ENCODE results near the gene DNM3. TPM values are rescaled to one million over a fixed set of nuclear protein-coding genes. Genes with fewer than 3 reads are reported as not detected.

The DNM3 gene
- total RNA-seq, 1 experiment from 2014 or later = 0.71 TPM

DNA sequence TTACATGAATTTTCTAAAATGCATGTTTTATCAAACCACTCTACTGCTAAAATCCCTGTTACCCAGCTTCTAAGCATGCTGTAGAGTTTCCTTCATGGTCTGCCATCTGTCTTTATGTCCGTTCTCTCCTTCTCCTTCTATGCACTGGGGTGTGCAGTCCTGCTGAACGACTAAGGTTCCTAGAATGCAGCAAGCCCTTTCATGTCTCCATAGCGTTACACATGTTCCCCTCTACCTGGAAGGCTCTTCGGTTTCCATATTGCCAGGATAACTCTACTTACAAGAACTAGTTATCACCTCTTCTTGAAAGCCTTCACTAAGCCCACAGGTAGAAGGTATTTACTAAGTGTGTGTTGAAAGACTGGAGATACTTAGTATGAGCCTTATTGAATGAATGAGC is 22.2 kb downstream of the DNM3 start:
- Histone ChIP-seq H3K9me3 (ENCODE audit: low read depth, low read length, poor library complexity, severe bottlenecking) (no peaks in the 10 kb centered on the region), H3K27me3 (replicated peaks; ENCODE audit: insufficient read depth, low read depth, low read length, poor library complexity) (no peaks in the 10 kb centered on the region), H3K4me1 (ENCODE audit: insufficient read depth, low read length, poor library complexity, severe bottlenecking) (no peaks in the 10 kb centered on the region), H3K27ac (ENCODE audit: low read depth, low read length, poor library complexity, severe bottlenecking) (no peak overlapping the region), H3K36me3 (ENCODE audit: insufficient read depth, low read length, poor library complexity, severe bottlenecking) (no peaks in the 10 kb centered on the region), H3K4me3 (ENCODE audit: low read depth, low read length, poor library complexity, severe bottlenecking) (no peak overlapping the region)
- no peak for DNase-seq (ENCODE audit: low spot score)
- no TSS peak for BruUV-seq (replicated peaks)
- CTCF ChIA-PET = no interaction called here
- no peak for TF ChIP-seq EZH2 (IDR thresholded peaks at IDR 0.05; ENCODE audit: borderline replicate concordance, low read depth, low read length, poor library complexity, severe bottlenecking)
- TF ChIP-seq, protein P1, sequence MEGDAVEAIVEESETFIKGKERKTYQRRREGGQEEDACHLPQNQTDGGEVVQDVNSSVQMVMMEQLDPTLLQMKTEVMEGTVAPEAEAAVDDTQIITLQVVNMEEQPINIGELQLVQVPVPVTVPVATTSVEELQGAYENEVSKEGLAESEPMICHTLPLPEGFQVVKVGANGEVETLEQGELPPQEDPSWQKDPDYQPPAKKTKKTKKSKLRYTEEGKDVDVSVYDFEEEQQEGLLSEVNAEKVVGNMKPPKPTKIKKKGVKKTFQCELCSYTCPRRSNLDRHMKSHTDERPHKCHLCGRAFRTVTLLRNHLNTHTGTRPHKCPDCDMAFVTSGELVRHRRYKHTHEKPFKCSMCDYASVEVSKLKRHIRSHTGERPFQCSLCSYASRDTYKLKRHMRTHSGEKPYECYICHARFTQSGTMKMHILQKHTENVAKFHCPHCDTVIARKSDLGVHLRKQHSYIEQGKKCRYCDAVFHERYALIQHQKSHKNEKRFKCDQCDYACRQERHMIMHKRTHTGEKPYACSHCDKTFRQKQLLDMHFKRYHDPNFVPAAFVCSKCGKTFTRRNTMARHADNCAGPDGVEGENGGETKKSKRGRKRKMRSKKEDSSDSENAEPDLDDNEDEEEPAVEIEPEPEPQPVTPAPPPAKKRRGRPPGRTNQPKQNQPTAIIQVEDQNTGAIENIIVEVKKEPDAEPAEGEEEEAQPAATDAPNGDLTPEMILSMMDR (conservative IDR thresholded peaks at IDR 0.05; ENCODE audit: low read depth, low read length) = no peak
- POLR2A ChIA-PET (ENCODE audit: low non-redundant PET) = no interaction called here
- intact Hi-C loops (cut with micrococcal nuclease; ENCODE audit: unreplicated experiment) = no loop called here

DNA sequence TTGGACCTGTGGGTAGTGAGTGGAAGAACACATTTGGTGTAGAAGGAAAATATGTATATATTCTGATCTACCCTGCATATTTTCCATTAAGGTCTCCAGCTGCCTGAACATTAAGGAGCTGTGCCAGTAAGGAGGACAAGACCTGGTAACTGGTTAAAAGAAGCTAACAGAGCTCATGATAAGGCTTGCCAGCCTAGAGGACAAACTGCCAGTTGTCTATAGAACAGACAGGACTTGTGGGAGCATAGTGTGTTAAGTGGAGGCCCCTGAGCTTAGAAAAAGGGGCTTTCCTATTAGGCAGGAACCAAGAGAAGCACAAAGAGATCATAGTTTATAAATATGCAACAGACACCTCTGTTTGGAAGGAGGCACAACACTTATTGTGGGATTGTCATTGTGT is 23.0 kb downstream of the DNM3 start:
- Histone ChIP-seq H3K4me3 (ENCODE audit: low read depth, low read length, poor library complexity, severe bottlenecking) (no peak overlapping the region), H3K27me3 (replicated peaks; ENCODE audit: insufficient read depth, low read depth, low read length, poor library complexity) (no peaks in the 10 kb centered on the region), H3K9me3 (ENCODE audit: low read depth, low read length, poor library complexity, severe bottlenecking) (no peaks in the 10 kb centered on the region), H3K27ac (ENCODE audit: low read depth, low read length, poor library complexity, severe bottlenecking) (no peak overlapping the region), H3K36me3 (ENCODE audit: insufficient read depth, low read length, poor library complexity, severe bottlenecking) (no peaks in the 10 kb centered on the region), H3K4me1 (ENCODE audit: insufficient read depth, low read length, poor library complexity, severe bottlenecking) (no peaks in the 10 kb centered on the region)
- BruUV-seq (replicated peaks) = no TSS peak
- no peak for DNase-seq (ENCODE audit: low spot score)
- POLR2A ChIA-PET (ENCODE audit: low non-redundant PET) = no interaction called here
- intact Hi-C loops (cut with micrococcal nuclease; ENCODE audit: unreplicated experiment) = no loop called here
- TF ChIP-seq EZH2 (IDR thresholded peaks at IDR 0.05; ENCODE audit: borderline replicate concordance, low read depth, low read length, poor library complexity, severe bottlenecking) = no peak
- TF ChIP-seq, protein P1 (conservative IDR thresholded peaks at IDR 0.05; ENCODE audit: low read depth, low read length) = no peak
- CTCF ChIA-PET = no interaction called here

DNA sequence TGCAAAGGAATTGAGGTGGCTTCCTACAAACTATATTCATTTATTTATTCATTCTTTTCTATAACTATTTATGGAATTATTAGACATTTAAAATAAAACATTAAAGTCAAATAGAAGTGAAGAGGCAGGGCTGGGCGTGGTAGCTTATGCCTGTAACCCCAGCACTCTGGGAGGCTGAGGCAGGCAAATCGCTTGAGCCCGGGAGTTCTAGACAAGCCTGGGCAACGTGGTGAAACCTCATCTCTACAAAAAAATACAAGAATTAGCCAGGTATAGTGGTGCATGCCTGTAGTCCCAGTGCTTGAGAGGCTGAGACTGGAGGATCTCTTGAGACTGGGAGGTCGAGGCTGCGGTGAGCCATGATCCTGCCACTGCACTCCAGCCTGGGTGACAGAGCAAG is 23.8 kb downstream of the DNM3 start:
- Histone ChIP-seq H3K27ac (ENCODE audit: low read depth, low read length, poor library complexity, severe bottlenecking) (no peak overlapping the region), H3K4me1 (ENCODE audit: insufficient read depth, low read length, poor library complexity, severe bottlenecking) (no peaks in the 10 kb centered on the region), H3K4me3 (ENCODE audit: low read depth, low read length, poor library complexity, severe bottlenecking) (no peak overlapping the region), H3K27me3 (replicated peaks; ENCODE audit: insufficient read depth, low read depth, low read length, poor library complexity) (no peaks in the 10 kb centered on the region), H3K36me3 (ENCODE audit: insufficient read depth, low read length, poor library complexity, severe bottlenecking) (no peaks in the 10 kb centered on the region), H3K9me3 (ENCODE audit: low read depth, low read length, poor library complexity, severe bottlenecking) (no peaks in the 10 kb centered on the region)
- DNase-seq (ENCODE audit: low spot score) = no peak
- TF ChIP-seq, protein P1 (conservative IDR thresholded peaks at IDR 0.05; ENCODE audit: low read depth, low read length) = no peak
- TF ChIP-seq EZH2 (IDR thresholded peaks at IDR 0.05; ENCODE audit: borderline replicate concordance, low read depth, low read length, poor library complexity, severe bottlenecking) = no peak
- POLR2A ChIA-PET (ENCODE audit: low non-redundant PET) = interaction anchor here (0.6 kb wide), 1 partner anchor 551 kb away, joined by 4 read pairs; no protein-coding TSS in a partner anchor
- intact Hi-C loops (cut with micrococcal nuclease; ENCODE audit: unreplicated experiment) = no loop called here
- CTCF ChIA-PET = no interaction called here
- BruUV-seq (replicated peaks) = no TSS peak

All from A673 (cell line).